ENCODE results near the gene SYT2. TPM values are rescaled to one million over a fixed set of nuclear protein-coding genes. Genes with fewer than 3 reads are reported as not detected.
"Not testable (repeated sequence)": the region's sequence is repeated elsewhere in the genome, so short reads cannot be mapped to it uniquely, and the experiment has no call there.

SYT2 gene
- total and polyA plus RNA-seq, 8 donors, result under 0.01 to 0.03 (median 0.03) TPM; not detected in 4

- intact Hi-C loops (cut with DNase I), result no loop called here
- H3K27me3 ChIP-seq, result no peaks in the 10 kb centered on the region
- ATAC-seq (no peak), DNase-seq (peak in 1 of 6 donors; percentile 29), FAIRE-seq (no peak)
- no peak for TF ChIP-seq CTCF (IDR thresholded peaks at IDR 0.05)
- no peaks in the 10 kb centered on the region for H3K9me3 ChIP-seq
- H3K4me1 ChIP-seq, result no peaks in the 10 kb centered on the region
- H3K36me3 ChIP-seq, result no peaks in the 10 kb centered on the region
- no peak overlapping the region for H3K27ac ChIP-seq
- H3K4me3 ChIP-seq, result no peak overlapping the region
- WGBS, 2 donors, result 56 to 70% methylated on average over 6 of the region's 6 CpGs
These were observed 79.7 kb downstream of the SYT2 start for GRCh38 chr1:202630541-202630940.

GRCh38 chr1:202630096-202630495 lies 80.2 kb downstream of the SYT2 start:
- H3K4me3 ChIP-seq; FAIRE-seq; H3K27me3 ChIP-seq; H3K9me3 ChIP-seq; H3K36me3 ChIP-seq; ATAC-seq; intact Hi-C loops (cut with DNase I); H3K4me1 ChIP-seq; H3K27ac ChIP-seq: not testable (repeated sequence)
- 66 to 68% methylated on average over 6 of the region's 6 CpGs for WGBS, 2 donors
- DNase-seq, result peak in 1 of 6 donors; percentile 20

GRCh38 chr1:202629257-202629811 lies 80.9 kb downstream of the SYT2 start:
- H3K27ac ChIP-seq; H3K27me3 ChIP-seq; H3K36me3 ChIP-seq; H3K4me3 ChIP-seq; H3K9me3 ChIP-seq; H3K4me1 ChIP-seq; FAIRE-seq; intact Hi-C loops (cut with DNase I): not testable (repeated sequence)
- DNase-seq, result peak in 1 of 6 donors; percentile 20
- ATAC-seq, result peak in 2 of 4 donors; percentile 26 to 37
- 64 to 74% methylated on average over 2 of the region's 2 CpGs for WGBS, 2 donors

- no peak for TF ChIP-seq CTCF (IDR thresholded peaks at IDR 0.05)
- no peaks in the 10 kb centered on the region for H3K36me3 ChIP-seq
- no peak overlapping the region for H3K4me3 ChIP-seq
- FAIRE-seq (no peak), ATAC-seq (no peak), DNase-seq (peak in 1 of 6 donors; percentile 35)
- H3K9me3 ChIP-seq, result no peaks in the 10 kb centered on the region
- 59 to 75% methylated on average over 7 of the region's 7 CpGs for WGBS, 2 donors
- no peaks in the 10 kb centered on the region for H3K27me3 ChIP-seq
- H3K4me1 ChIP-seq, result no peaks in the 10 kb centered on the region
- intact Hi-C loops (cut with DNase I), result no loop called here
- no peak overlapping the region for H3K27ac ChIP-seq
These were observed 81.5 kb downstream of the SYT2 start for GRCh38 chr1:202628646-202629215.

- ATAC-seq (no peak), DNase-seq (peak in 1 of 6 donors; percentile 45), FAIRE-seq (no peak)
- intact Hi-C loops (cut with DNase I), result no loop called here
- 69 to 80% methylated on average over 13 of the region's 13 CpGs for WGBS, 2 donors
- Histone ChIP-seq H3K4me3 (no peak overlapping the region), H3K4me1 (no peaks in the 10 kb centered on the region), H3K27me3 (no peaks in the 10 kb centered on the region), H3K27ac (no peak overlapping the region), H3K36me3 (no peaks in the 10 kb centered on the region), H3K9me3 (no peaks in the 10 kb centered on the region)
- no peak for TF ChIP-seq CTCF (IDR thresholded peaks at IDR 0.05)
These were observed 82.3 kb downstream of the SYT2 start for GRCh38 chr1:202627841-202628565.

- H3K36me3 ChIP-seq; H3K27me3 ChIP-seq; H3K9me3 ChIP-seq; FAIRE-seq; ATAC-seq; intact Hi-C loops (cut with DNase I); H3K4me1 ChIP-seq; H3K27ac ChIP-seq; H3K4me3 ChIP-seq: not testable (repeated sequence)
- 50 to 58% methylated on average over 7 of the region's 7 CpGs for WGBS, 2 donors
- DNase-seq, result peak in 1 of 6 donors; percentile 30
These were observed 83.2 kb downstream of the SYT2 start for GRCh38 chr1:202627036-202627435.
